ENCODE data around the gene DCUN1D2. TPM values are rescaled to one million over a fixed set of nuclear protein-coding genes. Genes with fewer than 3 reads are reported as not detected.

The DCUN1D2 gene
- total RNA-seq, 1 donor from 2014 or later, result 26.2 TPM

GRCh38 chr13:113489549-113490495 lies 689 bp downstream of the DCUN1D2 start:
- CTCF ChIA-PET, result no interaction called here
- POLR2A ChIA-PET, result interaction anchor here (0.6 to 1.8 kb wide), 2 partner anchors 39 to 281 kb away, joined by 5 to 8 read pairs; partner anchors contain the start of genes CUL4A and PCID2
- Mint-ChIP-seq H3K27ac (peak overlapping the region; percentile 77), H3K27me3 (no peaks in the 10 kb centered on the region), H3K36me3 (ENCODE audit: low read depth) (peaks cover 7% of the 10 kb centered on the region), H3K4me1 (peaks cover 52% of the 10 kb centered on the region), H3K9me3 (no peaks in the 10 kb centered on the region), H3K4me3 (peak overlapping the region; percentile 90)
- ATAC-seq (ENCODE audit: low read depth), result peak; percentile 7
- intact Hi-C loops (cut with micrococcal nuclease), result loop anchor here (1.0 to 5.0 kb wide), 6 partner anchors 43 to 622 kb away; partner anchors contain the start of genes CUL4A, LAMP1 and PCID2
- no peak for DNase-seq
- TF ChIP-seq CTCF (IDR thresholded peaks at IDR 0.05), result no peak

DNA sequence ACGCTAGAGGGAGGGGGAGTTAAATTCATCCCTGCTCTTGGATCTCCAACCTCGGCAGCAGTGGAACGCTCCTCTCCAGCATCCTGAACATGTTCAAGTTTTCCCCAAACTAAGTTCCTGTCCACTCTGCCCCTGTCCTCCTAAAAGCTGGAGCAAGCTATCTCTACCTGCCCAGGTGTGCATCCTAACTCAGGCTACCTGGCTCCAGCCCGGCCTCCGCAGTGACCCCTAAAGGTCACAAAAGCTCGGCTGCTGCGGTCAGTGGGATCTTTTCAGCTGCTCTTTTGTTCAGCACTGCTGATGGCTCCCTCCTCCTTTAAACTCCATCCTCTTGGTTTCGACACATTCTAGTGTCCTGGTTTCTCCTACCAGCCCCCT lies 1.4 kb downstream of the DCUN1D2 start:
- DNase-seq, result no peak
- H3K4me1 Mint-ChIP-seq, result peaks cover 50% of the 10 kb centered on the region

GRCh38 chr13:113488283-113488682 lies 2.2 kb downstream of the DCUN1D2 start:
- POLR2A ChIA-PET, result no interaction called here
- no peak overlapping the region for H3K27ac Mint-ChIP-seq
- H3K4me1 Mint-ChIP-seq, result peaks cover 41% of the 10 kb centered on the region

More for the DNA sequence above, 1.4 kb downstream of the DCUN1D2 start:
- ATAC-seq (ENCODE audit: low read depth), result no peak
- ChIA-PET CTCF (no interaction called here), POLR2A (interaction anchor here (1.8 kb wide), 1 partner anchor 280 kb away, joined by 8 read pairs; the partner anchor contains the start of genes CUL4A and PCID2)
- Mint-ChIP-seq H3K27me3 (no peaks in the 10 kb centered on the region), H3K4me3 (peak overlapping the region; percentile 90), H3K9me3 (no peaks in the 10 kb centered on the region), H3K36me3 (ENCODE audit: low read depth) (peaks cover 5% of the 10 kb centered on the region), H3K27ac (peak overlapping the region; percentile 77)
- TF ChIP-seq CTCF (IDR thresholded peaks at IDR 0.05), result no peak
- intact Hi-C loops (cut with micrococcal nuclease), result no loop called here

DNA sequence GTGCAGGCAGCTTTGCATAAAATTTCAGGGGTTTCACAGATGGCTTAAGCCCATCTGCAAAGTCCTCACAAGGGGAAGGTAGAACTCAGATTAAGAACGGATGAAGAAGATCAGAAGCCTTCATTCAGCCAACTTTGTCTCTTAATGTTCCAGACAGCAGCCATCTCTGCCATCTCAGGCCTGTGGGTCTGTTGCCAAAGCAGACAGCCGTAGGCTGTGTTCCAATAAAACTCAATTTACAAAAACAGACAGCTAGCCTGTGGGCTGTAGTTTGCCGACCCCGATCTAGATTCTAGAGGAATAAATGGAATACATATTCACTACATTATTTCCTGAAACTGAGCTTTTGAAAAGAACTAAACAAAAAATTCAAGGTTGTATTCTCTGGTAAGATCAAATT lies 3.8 kb downstream of the DCUN1D2 start:
- H3K27me3 Mint-ChIP-seq, result no peaks in the 10 kb centered on the region
- CTCF ChIA-PET, result no interaction called here
- POLR2A ChIA-PET, result no interaction called here

More at GRCh38 chr13:113488283-113488682, 2.2 kb downstream of the DCUN1D2 start:
- H3K4me3 Mint-ChIP-seq, result peak overlapping the region; percentile 39
- TF ChIP-seq CTCF (IDR thresholded peaks at IDR 0.05), result no peak
- no peak for ATAC-seq (ENCODE audit: low read depth)
- no peaks in the 10 kb centered on the region for H3K9me3 Mint-ChIP-seq
- H3K36me3 Mint-ChIP-seq (ENCODE audit: low read depth), result peaks cover 3% of the 10 kb centered on the region
- no peaks in the 10 kb centered on the region for H3K27me3 Mint-ChIP-seq
- intact Hi-C loops (cut with micrococcal nuclease), result no loop called here
- CTCF ChIA-PET, result no interaction called here
- no peak for DNase-seq

More for the DNA sequence above, 3.8 kb downstream of the DCUN1D2 start:
- Mint-ChIP-seq H3K27ac (no peak overlapping the region), H3K4me3 (no peak overlapping the region), H3K4me1 (peaks cover 28% of the 10 kb centered on the region), H3K9me3 (no peaks in the 10 kb centered on the region), H3K36me3 (ENCODE audit: low read depth) (peaks cover 7% of the 10 kb centered on the region)
- no peak for ATAC-seq (ENCODE audit: low read depth)
- no peak for DNase-seq
- intact Hi-C loops (cut with micrococcal nuclease), result no loop called here
- no peak for TF ChIP-seq CTCF (IDR thresholded peaks at IDR 0.05)
